WERI-Rb-1 (cell line): ENCODE results near the gene IFI16.

ENCODE experiments used
- DNase-seq: peaks from one replicate; pipeline ENCODE4 v3.0.0-alpha.2; 2020
- H3K27ac ChIP-seq: fragments of 250-450 bp; sonication (Bioruptor Pico); 2 replicates; pipeline ENCODE4 v1.5.1; 2020; ENCODE audit warnings: mild to moderate bottlenecking, moderate library complexity
- H3K27me3 ChIP-seq: fragments of 250-450 bp; sonication (Bioruptor Pico); 2 replicates; pipeline ENCODE4 v1.5.1; 2021; ENCODE audit warnings: mild to moderate bottlenecking, low read depth, moderate library complexity; ENCODE audit not compliant: insufficient read depth, severe bottlenecking
- H3K36me3 ChIP-seq: fragments of 250-450 bp; sonication (Bioruptor Pico); 2 replicates; pipeline ENCODE4 v1.5.1; 2020; ENCODE audit warnings: mild to moderate bottlenecking, moderate library complexity
- H3K4me3 ChIP-seq: 2 replicates; pipeline ENCODE4 v1.5.1; 2011; ENCODE audit warnings: low read depth, mild to moderate bottlenecking, control low read depth, low read length
- H3K9me3 ChIP-seq: fragments of 250-450 bp; sonication (Bioruptor Pico); 2 replicates; pipeline ENCODE4 v1.5.1; 2021; ENCODE audit warnings: mild to moderate bottlenecking, moderate library complexity; ENCODE audit not compliant: severe bottlenecking
- CTCF ChIP-seq: IDR thresholded peaks from 2 replicates; pipeline ENCODE4 v1.5.1; 2011; ENCODE audit warnings: low read depth, mild to moderate bottlenecking, control low read depth, inconsistent platforms, low read length

Gene IFI16

GRCh38 chr1:159077120-159077961, 67.6 kb downstream of the IFI16 start:
- no peak for DNase-seq
- no peak for TF ChIP-seq CTCF
- Histone ChIP-seq H3K9me3 (no peaks in the 10 kb centered on the region), H3K36me3 (no peaks in the 10 kb centered on the region), H3K4me3 (no peak overlapping the region), H3K27me3 (peaks cover 86% of the 10 kb centered on the region), H3K27ac (no peak overlapping the region)

- no peak for TF ChIP-seq CTCF
- DNase-seq = no peak
- no peaks in the 10 kb centered on the region for H3K9me3 ChIP-seq
These were observed 69.8 kb downstream of the IFI16 start for GRCh38 chr1:159079525-159079924.

GRCh38 chr1:159081626-159082025, 71.9 kb downstream of the IFI16 start:
- DNase-seq = no peak
- Histone ChIP-seq H3K4me3 (no peak overlapping the region), H3K27ac (no peak overlapping the region), H3K27me3 (peaks cover 95% of the 10 kb centered on the region), H3K9me3 (no peaks in the 10 kb centered on the region), H3K36me3 (no peaks in the 10 kb centered on the region)
- TF ChIP-seq CTCF = no peak

More at GRCh38 chr1:159079525-159079924, 69.8 kb downstream of the IFI16 start:
- Histone ChIP-seq H3K4me3 (no peak overlapping the region), H3K27ac (no peak overlapping the region), H3K36me3 (no peaks in the 10 kb centered on the region), H3K27me3 (peaks cover 90% of the 10 kb centered on the region)

GRCh38 chr1:159083013-159083412, 73.3 kb downstream of the IFI16 start:
- Histone ChIP-seq H3K4me3 (no peak overlapping the region), H3K9me3 (no peaks in the 10 kb centered on the region)
- TF ChIP-seq CTCF = no peak

GRCh38 chr1:159084152-159084551, 74.4 kb downstream of the IFI16 start:
- H3K36me3 ChIP-seq = no peaks in the 10 kb centered on the region
- peaks cover 83% of the 10 kb centered on the region for H3K27me3 ChIP-seq
- TF ChIP-seq CTCF = no peak
- no peak for DNase-seq
- H3K4me3 ChIP-seq = no peak overlapping the region
- H3K27ac ChIP-seq = no peak overlapping the region
- no peaks in the 10 kb centered on the region for H3K9me3 ChIP-seq

More at GRCh38 chr1:159083013-159083412, 73.3 kb downstream of the IFI16 start:
- Histone ChIP-seq H3K27ac (no peak overlapping the region), H3K36me3 (no peaks in the 10 kb centered on the region), H3K27me3 (peaks cover 85% of the 10 kb centered on the region)
- no peak for DNase-seq
